ENCODE data around the gene ARHGEF28.

Gene ARHGEF28

DNA sequence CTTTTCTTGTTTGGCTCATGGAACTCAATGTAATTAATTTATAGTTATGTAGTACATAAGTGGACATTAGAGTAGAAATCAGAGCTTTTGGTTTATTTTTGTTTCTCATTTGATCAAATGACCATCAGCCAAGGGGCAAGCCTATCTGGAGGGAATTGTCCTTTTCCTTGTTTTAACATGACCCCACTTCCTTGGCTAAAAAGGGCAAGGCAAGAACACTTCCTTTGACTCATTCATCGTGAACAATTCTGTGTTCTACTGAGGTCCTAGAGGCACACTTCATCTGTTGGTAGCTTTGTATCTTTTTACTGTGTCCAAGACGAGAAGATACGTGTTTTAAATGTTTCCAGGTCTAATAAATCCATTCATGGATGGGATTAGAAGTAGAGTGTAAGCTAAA, 148.9 kb downstream of the ARHGEF28 start:
- no peak for DNase-seq (ENCODE audit: low read depth)
- no peak overlapping the region for H3K4me3 ChIP-seq (ENCODE audit: low read depth, low read length)
- TF ChIP-seq MYC (IDR thresholded peaks at IDR 0.05; ENCODE audit: low read depth, low read length), result no peak
- no peak for TF ChIP-seq CTCF (IDR thresholded peaks at IDR 0.05; ENCODE audit: low read depth, low read length)
- TF ChIP-seq POLR2A (IDR thresholded peaks at IDR 0.05; ENCODE audit: extremely low read depth, insufficient read length), result no peak
- no peak for TF ChIP-seq MAX (IDR thresholded peaks at IDR 0.05; ENCODE audit: low read depth, low read length)

GRCh38 chr5:73776405-73776804, 150.4 kb downstream of the ARHGEF28 start:
- no peak overlapping the region for H3K4me3 ChIP-seq (ENCODE audit: low read depth, low read length)
- no peak for DNase-seq (ENCODE audit: low read depth)
- no peak for TF ChIP-seq POLR2A (IDR thresholded peaks at IDR 0.05; ENCODE audit: extremely low read depth, insufficient read length)
- no peak for TF ChIP-seq CTCF (IDR thresholded peaks at IDR 0.05; ENCODE audit: low read depth, low read length)
- no peak for TF ChIP-seq MAX (IDR thresholded peaks at IDR 0.05; ENCODE audit: low read depth, low read length)
- no peak for TF ChIP-seq MYC (IDR thresholded peaks at IDR 0.05; ENCODE audit: low read depth, low read length)

DNA sequence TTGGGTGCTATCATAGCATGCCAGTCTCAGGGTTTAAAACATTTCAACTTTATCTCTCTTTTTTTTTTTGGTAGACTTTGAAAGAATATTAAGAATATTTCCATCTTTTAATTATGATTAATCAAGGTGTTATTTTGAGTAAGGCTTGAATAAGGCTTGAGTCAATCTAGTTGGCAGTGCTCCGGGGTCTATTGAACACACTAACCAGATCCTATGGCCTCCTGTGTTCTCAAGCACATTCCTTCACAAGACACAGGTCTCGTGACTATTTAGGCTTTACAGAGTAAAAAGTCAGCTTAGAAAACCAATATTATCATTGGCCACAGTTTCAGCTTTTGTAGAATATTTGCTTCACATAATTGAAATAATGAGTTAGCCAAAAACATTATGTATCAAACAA, 151.2 kb downstream of the ARHGEF28 start:
- TF ChIP-seq POLR2A (IDR thresholded peaks at IDR 0.05; ENCODE audit: extremely low read depth, insufficient read length) (no peak), CTCF (IDR thresholded peaks at IDR 0.05; ENCODE audit: low read depth, low read length) (no peak), MAX (IDR thresholded peaks at IDR 0.05; ENCODE audit: low read depth, low read length) (no peak), MYC (IDR thresholded peaks at IDR 0.05; ENCODE audit: low read depth, low read length) (no peak)
- no peak for DNase-seq (ENCODE audit: low read depth)
- no peak overlapping the region for H3K4me3 ChIP-seq (ENCODE audit: low read depth, low read length)

GRCh38 chr5:73780302-73781080, 154.5 kb downstream of the ARHGEF28 start:
- no peak overlapping the region for H3K4me3 ChIP-seq (ENCODE audit: low read depth, low read length)
- TF ChIP-seq CTCF (IDR thresholded peaks at IDR 0.05; ENCODE audit: low read depth, low read length), result no peak
- no peak for TF ChIP-seq MYC (IDR thresholded peaks at IDR 0.05; ENCODE audit: low read depth, low read length)
- TF ChIP-seq POLR2A (IDR thresholded peaks at IDR 0.05; ENCODE audit: extremely low read depth, insufficient read length), result no peak
- no peak for TF ChIP-seq MAX (IDR thresholded peaks at IDR 0.05; ENCODE audit: low read depth, low read length)
- DNase-seq (ENCODE audit: low read depth), result no peak

DNA sequence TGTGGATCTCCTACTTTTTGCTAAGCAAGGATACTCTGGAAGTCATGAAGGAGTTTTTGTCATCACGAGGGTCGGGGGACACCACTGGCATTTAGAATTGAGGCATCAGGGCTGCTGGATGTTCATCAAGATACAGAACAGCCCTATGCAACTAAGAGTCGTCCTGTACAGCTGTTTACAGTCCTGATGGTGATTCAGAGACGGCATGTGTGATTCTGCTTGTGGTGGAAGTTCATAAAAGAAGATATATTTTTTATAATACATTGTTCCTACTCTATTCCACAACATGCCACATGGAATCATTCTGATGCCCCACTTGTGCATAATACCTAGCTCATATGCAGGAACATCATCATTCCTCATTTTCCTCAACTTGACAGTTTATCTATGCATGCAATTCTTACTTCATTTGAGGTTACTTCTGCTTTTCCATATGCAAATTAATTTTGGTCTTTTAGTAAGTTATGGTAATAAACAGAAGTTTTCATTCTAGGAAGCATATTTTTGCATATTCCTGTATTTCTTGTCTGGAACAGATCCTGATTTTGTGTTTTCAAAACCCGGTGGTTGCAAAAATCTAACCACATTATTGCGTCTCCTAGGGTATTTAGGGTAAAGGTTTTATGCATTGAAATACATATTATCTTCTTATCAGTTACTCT, 155.2 kb downstream of the ARHGEF28 start:
- TF ChIP-seq CTCF (IDR thresholded peaks at IDR 0.05; ENCODE audit: low read depth, low read length), result no peak
- no peak for TF ChIP-seq MAX (IDR thresholded peaks at IDR 0.05; ENCODE audit: low read depth, low read length)
- no peak for TF ChIP-seq POLR2A (IDR thresholded peaks at IDR 0.05; ENCODE audit: extremely low read depth, insufficient read length)
- TF ChIP-seq MYC (IDR thresholded peaks at IDR 0.05; ENCODE audit: low read depth, low read length), result no peak
- no peak for DNase-seq (ENCODE audit: low read depth)
- H3K4me3 ChIP-seq (ENCODE audit: low read depth, low read length), result no peak overlapping the region

Data from NB4 (cell line).